ENCODE measurements around the gene OR6N2. TPM values are rescaled to one million over a fixed set of nuclear protein-coding genes. Genes with fewer than 3 reads are reported as not detected.

Gene OR6N2
- total RNA-seq, 1 experiment from 2014 or later = not detected

DNA sequence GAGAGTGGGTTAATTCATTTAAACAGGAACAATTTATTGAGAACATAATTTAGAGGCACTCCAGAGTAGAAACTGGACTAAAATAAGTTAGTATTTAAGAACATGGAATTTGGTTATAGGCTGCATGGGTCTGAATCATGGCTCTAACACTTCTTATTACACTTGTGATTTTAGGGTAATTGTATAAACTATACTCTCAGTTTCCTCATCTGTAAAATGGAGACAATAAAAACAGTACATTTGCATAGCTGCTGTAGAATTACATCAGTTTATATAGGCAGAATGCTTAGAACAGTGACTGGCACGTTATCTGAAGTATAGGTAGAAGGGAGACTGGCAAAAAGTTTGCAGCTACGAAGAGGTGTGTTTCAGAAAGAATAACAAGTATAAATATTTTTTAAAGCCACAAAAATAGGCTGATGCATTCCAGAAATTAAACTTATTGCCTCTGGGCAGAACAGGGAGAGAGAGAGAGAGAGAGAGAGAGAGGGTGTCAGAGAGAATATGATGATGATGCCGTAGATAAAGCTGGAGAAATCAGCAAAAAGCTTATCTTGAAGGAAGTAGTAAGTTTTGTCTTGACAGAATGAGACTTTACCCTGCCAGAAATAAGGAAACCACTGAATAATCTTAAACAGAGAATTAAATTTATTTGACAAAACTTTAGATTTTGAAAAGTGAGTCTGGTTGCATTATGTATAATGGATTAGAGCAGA lies 52.3 kb downstream of the OR6N2 start:
- in situ Hi-C loops (cut with HindIII; ENCODE audit: low pct_unique_long_range_greater_than_20kb, low sequenced_read_pairs) = no loop called here
- no peaks in the 10 kb centered on the region for H3K4me1 ChIP-seq (ENCODE audit: control insufficient read depth, insufficient read depth, low read length)
- POLR2A ChIA-PET = no interaction called here
- ATAC-seq (no peak), DNase-seq (ENCODE audit: low read depth, low spot score) (no peak)
- TF ChIP-seq, protein P1, sequence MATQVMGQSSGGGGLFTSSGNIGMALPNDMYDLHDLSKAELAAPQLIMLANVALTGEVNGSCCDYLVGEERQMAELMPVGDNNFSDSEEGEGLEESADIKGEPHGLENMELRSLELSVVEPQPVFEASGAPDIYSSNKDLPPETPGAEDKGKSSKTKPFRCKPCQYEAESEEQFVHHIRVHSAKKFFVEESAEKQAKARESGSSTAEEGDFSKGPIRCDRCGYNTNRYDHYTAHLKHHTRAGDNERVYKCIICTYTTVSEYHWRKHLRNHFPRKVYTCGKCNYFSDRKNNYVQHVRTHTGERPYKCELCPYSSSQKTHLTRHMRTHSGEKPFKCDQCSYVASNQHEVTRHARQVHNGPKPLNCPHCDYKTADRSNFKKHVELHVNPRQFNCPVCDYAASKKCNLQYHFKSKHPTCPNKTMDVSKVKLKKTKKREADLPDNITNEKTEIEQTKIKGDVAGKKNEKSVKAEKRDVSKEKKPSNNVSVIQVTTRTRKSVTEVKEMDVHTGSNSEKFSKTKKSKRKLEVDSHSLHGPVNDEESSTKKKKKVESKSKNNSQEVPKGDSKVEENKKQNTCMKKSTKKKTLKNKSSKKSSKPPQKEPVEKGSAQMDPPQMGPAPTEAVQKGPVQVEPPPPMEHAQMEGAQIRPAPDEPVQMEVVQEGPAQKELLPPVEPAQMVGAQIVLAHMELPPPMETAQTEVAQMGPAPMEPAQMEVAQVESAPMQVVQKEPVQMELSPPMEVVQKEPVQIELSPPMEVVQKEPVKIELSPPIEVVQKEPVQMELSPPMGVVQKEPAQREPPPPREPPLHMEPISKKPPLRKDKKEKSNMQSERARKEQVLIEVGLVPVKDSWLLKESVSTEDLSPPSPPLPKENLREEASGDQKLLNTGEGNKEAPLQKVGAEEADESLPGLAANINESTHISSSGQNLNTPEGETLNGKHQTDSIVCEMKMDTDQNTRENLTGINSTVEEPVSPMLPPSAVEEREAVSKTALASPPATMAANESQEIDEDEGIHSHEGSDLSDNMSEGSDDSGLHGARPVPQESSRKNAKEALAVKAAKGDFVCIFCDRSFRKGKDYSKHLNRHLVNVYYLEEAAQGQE (IDR thresholded peaks at IDR 0.05; ENCODE audit: insufficient read depth in 1 of 2, low read depth in 2 of 2, low read length in 1 of 2) = no peak
- TF ChIP-seq POLR2AphosphoS5 (IDR thresholded peaks at IDR 0.05; ENCODE audit: low read depth, low read length) = no peak
- TF ChIP-seq, protein P2, sequence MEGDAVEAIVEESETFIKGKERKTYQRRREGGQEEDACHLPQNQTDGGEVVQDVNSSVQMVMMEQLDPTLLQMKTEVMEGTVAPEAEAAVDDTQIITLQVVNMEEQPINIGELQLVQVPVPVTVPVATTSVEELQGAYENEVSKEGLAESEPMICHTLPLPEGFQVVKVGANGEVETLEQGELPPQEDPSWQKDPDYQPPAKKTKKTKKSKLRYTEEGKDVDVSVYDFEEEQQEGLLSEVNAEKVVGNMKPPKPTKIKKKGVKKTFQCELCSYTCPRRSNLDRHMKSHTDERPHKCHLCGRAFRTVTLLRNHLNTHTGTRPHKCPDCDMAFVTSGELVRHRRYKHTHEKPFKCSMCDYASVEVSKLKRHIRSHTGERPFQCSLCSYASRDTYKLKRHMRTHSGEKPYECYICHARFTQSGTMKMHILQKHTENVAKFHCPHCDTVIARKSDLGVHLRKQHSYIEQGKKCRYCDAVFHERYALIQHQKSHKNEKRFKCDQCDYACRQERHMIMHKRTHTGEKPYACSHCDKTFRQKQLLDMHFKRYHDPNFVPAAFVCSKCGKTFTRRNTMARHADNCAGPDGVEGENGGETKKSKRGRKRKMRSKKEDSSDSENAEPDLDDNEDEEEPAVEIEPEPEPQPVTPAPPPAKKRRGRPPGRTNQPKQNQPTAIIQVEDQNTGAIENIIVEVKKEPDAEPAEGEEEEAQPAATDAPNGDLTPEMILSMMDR (IDR thresholded peaks at IDR 0.05) = no peak
- no peaks in the 10 kb centered on the region for H3K9me3 ChIP-seq (ENCODE audit: control insufficient read depth, insufficient read depth, low read depth, low read length)
- no TSS peak for BruUV-seq (replicated peaks)
- H3K27ac ChIP-seq (ENCODE audit: low read length) = no peak overlapping the region
- intact Hi-C loops (cut with micrococcal nuclease; ENCODE audit: unreplicated experiment) = no loop called here
- H3K36me3 ChIP-seq (ENCODE audit: control insufficient read depth, insufficient read depth, low read length) = no peaks in the 10 kb centered on the region
- no peaks in the 10 kb centered on the region for H3K27me3 ChIP-seq (ENCODE audit: control insufficient read depth, insufficient read depth, low read length)
- H3K4me3 ChIP-seq (ENCODE audit: low read depth in 2 of 2, low read length in 2 of 2) = no peak overlapping the region
- CTCF ChIA-PET = no interaction called here

DNA sequence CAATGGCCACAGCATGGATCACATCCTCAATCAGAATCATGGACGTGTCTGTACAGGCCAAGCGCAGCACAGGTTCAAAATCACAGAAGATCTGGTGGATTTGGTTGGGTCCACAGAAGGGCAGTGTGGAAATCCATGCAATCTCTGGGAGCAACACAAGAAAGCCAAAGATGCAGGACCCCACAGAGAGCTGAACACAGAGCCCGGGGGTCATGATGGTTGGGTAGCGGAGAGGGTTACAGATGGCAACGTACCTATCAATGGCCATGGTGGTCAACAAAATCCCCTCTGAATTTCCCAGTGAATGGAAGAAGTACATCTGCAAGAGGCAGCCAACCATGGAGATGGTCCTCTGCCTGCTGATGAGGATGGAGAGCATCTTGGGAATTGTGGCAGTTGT lies 56.6 kb downstream of the OR6N2 start:
- ChIA-PET CTCF (no interaction called here), POLR2A (no interaction called here)
- H3K4me1 ChIP-seq (ENCODE audit: control insufficient read depth, insufficient read depth, low read length) = no peaks in the 10 kb centered on the region
- in situ Hi-C loops (cut with HindIII; ENCODE audit: low pct_unique_long_range_greater_than_20kb, low sequenced_read_pairs) (no loop called here), intact Hi-C loops (cut with micrococcal nuclease; ENCODE audit: unreplicated experiment) (no loop called here)
- BruUV-seq (replicated peaks) = no TSS peak
- no peak overlapping the region for H3K4me3 ChIP-seq (ENCODE audit: low read depth in 2 of 2, low read length in 2 of 2)
- ATAC-seq = no peak
- H3K9me3 ChIP-seq (ENCODE audit: control insufficient read depth, insufficient read depth, low read depth, low read length) = no peaks in the 10 kb centered on the region
- H3K36me3 ChIP-seq (ENCODE audit: control insufficient read depth, insufficient read depth, low read length) = no peaks in the 10 kb centered on the region
- H3K27ac ChIP-seq (ENCODE audit: low read length) = no peak overlapping the region
- H3K27me3 ChIP-seq (ENCODE audit: control insufficient read depth, insufficient read depth, low read length) = no peaks in the 10 kb centered on the region
- TF ChIP-seq, protein P2 (IDR thresholded peaks at IDR 0.05) = no peak
- TF ChIP-seq, protein P1 (IDR thresholded peaks at IDR 0.05; ENCODE audit: insufficient read depth in 1 of 2, low read depth in 2 of 2, low read length in 1 of 2) = no peak
- no peak for TF ChIP-seq SIN3A (IDR thresholded peaks at IDR 0.05; ENCODE audit: borderline replicate concordance, insufficient read depth, low read depth, low read length)
- TF ChIP-seq POLR2AphosphoS5 (IDR thresholded peaks at IDR 0.05; ENCODE audit: low read depth, low read length) = no peak
- no peak for TF ChIP-seq TCF7L2 (IDR thresholded peaks at IDR 0.05; ENCODE audit: low read depth, low read length)
- DNase-seq (ENCODE audit: low read depth, low spot score) = no peak
